ENCODE data around the gene FMN2. TPM values are rescaled to one million over a fixed set of nuclear protein-coding genes. Genes with fewer than 3 reads are reported as not detected.

Gene FMN2
- total RNA-seq, 2 experiments from 2014 or later, result not detected

GRCh38 chr1:240343966-240344365 lies 252.3 kb downstream of the FMN2 start:
- Mint-ChIP-seq H3K36me3 (ENCODE audit: low read depth) (no peaks in the 10 kb centered on the region), H3K27me3 (no peaks in the 10 kb centered on the region), H3K9me3 (peaks cover 2% of the 10 kb centered on the region), H3K27ac (no peak overlapping the region), H3K4me3 (no peak overlapping the region), H3K4me1 (ENCODE audit: low read depth) (no peaks in the 10 kb centered on the region)
- Histone ChIP-seq H3K36me3 (ENCODE audit: insufficient read depth, low read length) (no peaks in the 10 kb centered on the region), H3K27me3 (ENCODE audit: control insufficient read depth in 1 of 2, insufficient read depth in 2 of 2, low read length in 2 of 2) (no peaks in the 10 kb centered on the region), H3K27ac (ENCODE audit: low read depth in 1 of 2, low read length in 2 of 2) (no peak overlapping the region), H3K4me1 (ENCODE audit: insufficient read depth, low read length) (no peaks in the 10 kb centered on the region), H3K4me3 (ENCODE audit: low read length) (no peak overlapping the region), H3K9me3 (ENCODE audit: control insufficient read depth in 1 of 2, insufficient read depth in 1 of 2, low read length in 2 of 2) (peaks cover 0 to 5% of the 10 kb centered on the region in 2 experiments)
- ATAC-seq (ENCODE audit: poor library complexity) (no peak), DNase-seq (no peak)
- ChIA-PET CTCF (no interaction called here), POLR2A (no interaction called here)
- no peak for TF ChIP-seq CTCF (IDR thresholded peaks at IDR 0.05)
- intact Hi-C loops (cut with DNase I, micrococcal nuclease), result no loop called here

- Mint-ChIP-seq H3K27ac (no peak overlapping the region), H3K4me3 (no peak overlapping the region), H3K4me1 (ENCODE audit: low read depth) (no peaks in the 10 kb centered on the region), H3K27me3 (no peaks in the 10 kb centered on the region), H3K36me3 (ENCODE audit: low read depth) (no peaks in the 10 kb centered on the region), H3K9me3 (peaks cover 2% of the 10 kb centered on the region)
- no peak overlapping the region for H3K27ac ChIP-seq (ENCODE audit: low read depth in 1 of 2, low read length in 2 of 2)
- H3K4me1 ChIP-seq (ENCODE audit: insufficient read depth, low read length), result no peaks in the 10 kb centered on the region
- DNase-seq, result no peak
- no peaks in the 10 kb centered on the region for H3K36me3 ChIP-seq (ENCODE audit: insufficient read depth, low read length)
- no peak overlapping the region for H3K4me3 ChIP-seq (ENCODE audit: low read length)
- no peaks in the 10 kb centered on the region for H3K27me3 ChIP-seq (ENCODE audit: control insufficient read depth in 1 of 2, insufficient read depth in 2 of 2, low read length in 2 of 2)
- ChIA-PET CTCF (no interaction called here), POLR2A (no interaction called here)
- peaks cover 0 to 3% of the 10 kb centered on the region in 2 experiments for H3K9me3 ChIP-seq (ENCODE audit: control insufficient read depth in 1 of 2, insufficient read depth in 1 of 2, low read length in 2 of 2)
- ATAC-seq (ENCODE audit: poor library complexity), result no peak
- intact Hi-C loops (cut with DNase I, micrococcal nuclease), result no loop called here
- no peak for TF ChIP-seq CTCF (IDR thresholded peaks at IDR 0.05)
Measured at GRCh38 chr1:240344918-240345317, 253.2 kb downstream of the FMN2 start.

GRCh38 chr1:240349695-240350094 lies 258.0 kb downstream of the FMN2 start:
- H3K27me3 ChIP-seq (ENCODE audit: control insufficient read depth in 1 of 2, insufficient read depth in 2 of 2, low read length in 2 of 2), result no peaks in the 10 kb centered on the region
- DNase-seq (no peak), ATAC-seq (ENCODE audit: poor library complexity) (no peak)
- Mint-ChIP-seq H3K9me3 (peaks cover 7% of the 10 kb centered on the region), H3K27me3 (no peaks in the 10 kb centered on the region), H3K4me1 (ENCODE audit: low read depth) (no peaks in the 10 kb centered on the region), H3K4me3 (no peak overlapping the region), H3K36me3 (ENCODE audit: low read depth) (no peaks in the 10 kb centered on the region), H3K27ac (no peak overlapping the region)
- no peak for TF ChIP-seq CTCF (IDR thresholded peaks at IDR 0.05)
- H3K27ac ChIP-seq (ENCODE audit: low read depth in 1 of 2, low read length in 2 of 2), result no peak overlapping the region
- intact Hi-C loops (cut with DNase I, micrococcal nuclease), result no loop called here
- H3K4me1 ChIP-seq (ENCODE audit: insufficient read depth, low read length), result no peaks in the 10 kb centered on the region
- peaks cover 0 to 3% of the 10 kb centered on the region in 2 experiments for H3K9me3 ChIP-seq (ENCODE audit: control insufficient read depth in 1 of 2, insufficient read depth in 1 of 2, low read length in 2 of 2)
- POLR2A ChIA-PET, result no interaction called here
- CTCF ChIA-PET, result no interaction called here
- H3K36me3 ChIP-seq (ENCODE audit: insufficient read depth, low read length), result no peaks in the 10 kb centered on the region
- no peak overlapping the region for H3K4me3 ChIP-seq (ENCODE audit: low read length)
